DMS 273 treated with DMSO at 0.1 percent for 48 hours (cell line): ENCODE measurements around the gene MTRF1.
A peak's percentile ranks its signal among the peaks of the same experiment; 100 is the strongest.

Source experiments
- DNase-seq: peaks from one replicate; lab custom pipeline; 2025; lab: John Stamatoyannopoulos, UW

Gene MTRF1

DNA sequence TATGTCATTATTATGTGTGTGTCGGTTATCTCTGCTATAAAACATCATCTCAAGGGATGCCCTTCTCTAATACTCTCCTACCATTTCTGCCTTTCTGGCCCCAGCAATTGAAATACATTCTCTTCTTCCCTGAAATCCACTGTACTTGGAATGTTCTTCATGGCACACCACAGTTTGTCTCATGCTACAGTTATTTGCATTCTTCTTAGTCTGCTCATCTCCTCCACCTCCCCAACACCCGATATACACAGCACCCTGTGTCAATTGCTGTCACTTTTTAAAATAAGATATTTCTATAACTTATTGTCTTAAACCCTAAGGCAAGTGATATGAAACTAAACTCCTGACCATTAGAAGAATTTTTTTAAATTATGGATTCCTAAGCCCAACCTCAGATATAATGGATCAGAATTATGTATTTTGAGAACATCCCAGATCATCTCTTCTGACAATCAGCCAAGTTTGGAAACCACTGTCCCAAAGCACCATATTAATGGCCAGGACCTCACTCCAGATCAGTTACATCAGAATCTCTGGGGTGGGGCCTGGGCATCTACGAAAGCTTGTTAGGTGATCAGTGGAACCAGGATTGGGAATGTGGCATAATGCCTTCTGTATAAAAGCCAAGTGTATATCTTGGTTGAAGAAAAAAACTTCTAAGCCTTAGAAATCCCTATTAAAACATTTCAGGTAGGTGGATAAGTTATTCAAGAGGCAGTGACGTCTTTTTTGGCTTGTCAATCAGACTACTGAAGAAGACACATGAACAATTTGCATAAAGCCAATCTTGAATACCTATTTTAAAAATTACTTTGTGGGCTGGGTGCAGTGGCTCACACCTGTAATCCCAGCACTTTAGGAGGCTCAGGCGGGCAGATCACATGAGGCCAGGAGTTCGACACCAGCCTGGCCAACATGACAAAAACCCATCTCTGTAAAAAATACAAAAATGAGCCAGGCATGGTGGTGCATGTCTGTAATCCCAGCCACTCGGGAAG, 39.0 kb downstream of the MTRF1 start:
- DNase-seq, result no peak

- no peak for DNase-seq
Measured at GRCh38 chr13:41222259-41222852, 41.0 kb downstream of the MTRF1 start.

- no peak for DNase-seq
Measured at GRCh38 chr13:41220401-41220800, 43.0 kb downstream of the MTRF1 start.

GRCh38 chr13:41216160-41216559, 47.2 kb downstream of the MTRF1 start:
- DNase-seq, result no peak

DNA sequence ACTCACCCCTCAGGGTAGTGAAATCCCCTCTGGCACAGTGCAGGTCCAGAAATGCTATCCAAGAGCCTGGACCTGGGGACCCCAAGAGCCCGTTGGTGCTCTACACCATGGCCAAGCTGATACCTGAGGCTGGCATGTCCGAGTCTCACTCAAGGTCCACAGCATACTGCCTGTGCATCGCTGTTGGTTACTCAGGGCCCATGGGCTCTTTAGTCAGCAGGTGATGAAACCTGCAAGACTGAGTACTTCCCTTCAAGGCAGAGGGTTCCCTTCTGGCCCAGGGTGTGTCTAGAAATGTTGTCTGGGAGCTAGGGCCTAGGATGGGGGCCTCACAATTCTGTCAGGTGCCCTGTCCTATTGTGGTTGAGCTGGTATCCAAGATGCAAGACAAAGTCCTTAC, 49.5 kb downstream of the MTRF1 start:
- DNase-seq, result no peak

DNA sequence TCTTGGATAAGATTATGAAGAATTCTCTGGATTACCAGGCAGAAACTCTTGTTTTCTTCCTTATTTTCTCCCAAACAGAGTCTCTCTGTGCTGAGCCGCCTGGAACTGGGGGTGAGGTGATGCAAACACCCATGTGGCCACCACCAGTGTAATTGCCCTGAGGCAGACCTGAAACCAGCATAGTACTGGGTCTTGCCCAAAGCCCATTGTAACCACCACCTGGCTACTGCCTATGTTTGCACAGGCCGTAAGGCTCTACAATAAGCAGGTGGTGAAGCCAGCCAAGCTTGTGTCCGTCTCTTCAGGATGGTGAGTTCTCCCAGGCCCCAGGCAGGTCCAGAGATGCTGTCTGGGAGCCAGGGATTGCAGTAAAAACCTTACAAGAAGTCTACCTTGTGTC, 50.1 kb downstream of the MTRF1 start:
- no peak for DNase-seq

DNA sequence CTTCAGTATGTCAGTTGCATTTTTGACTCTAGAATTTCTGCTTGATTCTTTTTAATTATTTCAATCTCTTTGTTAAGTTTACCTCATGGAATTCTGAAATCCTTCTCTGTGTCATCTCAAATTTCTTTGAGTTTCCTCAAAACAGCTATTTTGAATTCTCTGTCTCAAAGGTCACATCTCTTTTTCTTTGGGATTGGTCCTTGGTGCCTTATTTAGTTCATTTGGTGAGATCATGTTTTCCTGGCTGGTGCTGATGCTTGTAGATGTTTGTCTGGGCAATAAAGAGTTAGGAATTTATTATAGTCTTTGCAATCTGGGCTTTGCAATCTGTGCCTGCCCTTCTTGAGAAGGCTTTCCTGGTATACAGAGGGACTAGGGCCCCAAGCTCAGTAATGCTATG, 50.5 kb downstream of the MTRF1 start:
- no peak for DNase-seq

GRCh38 chr13:41211062-41211461, 52.3 kb downstream of the MTRF1 start:
- DNase-seq, result no peak

- no peak for DNase-seq
Measured at GRCh38 chr13:41206467-41206866, 56.9 kb downstream of the MTRF1 start.

DNA sequence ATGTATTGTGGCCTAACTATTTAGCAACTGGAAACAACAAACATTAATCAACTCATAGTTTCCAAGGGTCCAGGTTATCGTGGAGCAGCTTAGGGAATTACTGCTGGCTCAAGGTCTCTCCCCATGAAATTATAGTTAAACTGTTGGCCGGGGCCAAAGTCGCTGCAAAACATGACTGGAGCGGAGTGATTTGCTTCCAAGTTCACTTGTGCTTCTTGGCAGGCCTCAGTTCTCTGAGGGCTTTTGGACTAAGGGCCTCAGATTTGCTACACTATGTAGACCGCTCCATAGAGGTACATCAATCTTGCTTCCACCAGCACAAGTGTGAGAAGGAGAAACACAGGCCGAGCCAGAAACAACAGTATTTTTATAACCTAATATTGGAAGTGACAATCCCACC, 59.6 kb downstream of the MTRF1 start:
- no peak for DNase-seq

GRCh38 chr13:41200126-41200525, 63.2 kb downstream of the MTRF1 start:
- DNase-seq, result no peak

DNA sequence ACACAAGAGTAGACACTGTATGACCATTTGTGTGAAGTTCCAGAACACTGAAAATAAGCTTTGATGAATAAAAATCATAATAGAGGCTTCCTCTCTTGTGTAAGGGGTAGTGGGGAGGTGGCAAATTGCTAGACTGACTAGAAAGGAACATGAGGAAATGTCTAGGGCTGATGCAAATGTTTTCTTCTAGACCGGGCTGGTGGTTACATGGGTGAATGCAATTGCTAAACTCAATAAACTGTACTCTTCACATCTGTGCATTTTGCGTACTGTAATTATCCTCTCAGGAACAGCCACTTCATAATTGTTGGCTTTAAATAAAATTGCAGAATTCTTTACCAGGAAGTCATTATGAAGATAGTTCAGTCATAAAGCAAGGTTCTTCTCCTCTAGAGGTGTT, 63.9 kb downstream of the MTRF1 start:
- no peak for DNase-seq

GRCh38 chr13:41199079-41199478, 64.3 kb downstream of the MTRF1 start:
- no peak for DNase-seq

DNA sequence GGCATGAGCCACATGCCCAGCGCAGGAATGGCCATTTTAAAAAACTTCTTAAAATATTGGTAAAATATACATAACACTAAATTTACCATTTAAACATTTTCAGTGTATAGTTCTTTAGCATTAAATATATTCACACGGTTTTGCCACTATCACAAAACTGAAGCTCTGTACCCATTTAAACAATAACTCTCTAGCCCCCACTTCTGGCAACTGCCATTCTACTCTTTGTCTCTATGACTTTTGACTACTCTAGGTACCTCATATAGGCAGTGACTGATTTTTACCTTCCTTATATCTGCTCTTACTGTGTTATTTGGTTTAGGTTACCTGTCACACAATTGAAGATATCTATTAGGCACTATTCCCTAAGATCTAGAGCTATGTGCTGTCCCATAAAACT, 66.8 kb downstream of the MTRF1 start:
- no peak for DNase-seq

DNA sequence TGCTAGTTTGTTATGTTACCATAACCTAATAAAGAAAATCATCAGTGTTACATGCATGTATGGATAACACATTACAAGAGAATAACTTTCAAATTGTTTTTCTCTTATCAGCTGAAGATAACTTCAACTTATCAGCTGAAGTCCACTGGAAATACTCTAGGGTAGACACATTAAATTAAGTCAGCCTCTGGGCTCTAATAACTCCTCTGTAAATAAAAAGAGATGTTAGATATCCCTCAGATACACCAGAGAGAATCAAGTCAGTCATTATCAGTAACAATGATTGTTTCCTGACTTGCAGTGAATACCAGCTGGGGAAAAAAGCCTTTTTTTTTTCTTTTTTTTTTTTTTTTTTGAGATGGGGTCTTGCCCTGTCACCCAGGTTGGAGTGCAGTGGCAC, 67.4 kb downstream of the MTRF1 start:
- DNase-seq, result no peak

GRCh38 chr13:41193919-41194824, 69.2 kb downstream of the MTRF1 start, which contains the start of gene KBTBD7:
KBTBD7 (minus strand) TSS chr13:41194569; CDS start chr13:41194257, 312 bp downstream.
- peak; percentile 88 for DNase-seq

DNA sequence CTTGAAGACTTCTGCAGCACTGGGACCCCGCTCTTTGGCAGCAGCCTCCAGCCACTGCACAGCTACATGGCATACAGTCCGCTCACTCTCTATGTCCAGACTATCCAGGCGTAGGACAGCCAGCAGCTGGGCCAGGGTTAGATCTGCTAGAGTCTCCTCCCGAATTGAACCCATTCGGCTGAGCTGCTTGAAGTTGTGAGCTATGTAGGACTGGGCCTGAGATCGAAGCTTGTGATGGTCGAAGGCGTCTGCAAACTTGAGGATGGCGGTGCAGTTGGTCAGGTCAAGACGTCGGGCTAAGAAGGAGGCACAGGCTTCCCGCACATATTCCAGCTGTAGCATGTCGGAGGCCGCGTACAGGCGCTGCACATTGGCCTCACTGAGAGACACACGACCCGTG, 69.9 kb downstream of the MTRF1 start:
- no peak for DNase-seq

- no peak for DNase-seq
Measured at GRCh38 chr13:41188584-41188983, 74.8 kb downstream of the MTRF1 start.

- DNase-seq, result no peak
Measured at GRCh38 chr13:41186481-41186880, 76.9 kb downstream of the MTRF1 start.

- DNase-seq, result no peak
Measured at GRCh38 chr13:41182231-41182630, 81.1 kb downstream of the MTRF1 start.

- DNase-seq, result no peak
Measured at GRCh38 chr13:41179593-41180250, 83.7 kb downstream of the MTRF1 start.

- DNase-seq, result no peak
Measured at GRCh38 chr13:41178040-41178439, 85.3 kb downstream of the MTRF1 start.
